Stimulated activated naive CD8-positive, alpha-beta T cell treated with anti-CD3 and anti-CD28 coated beads, Interleukin-15, Interleukin-2, amounts not matched to agents 100 ng/mL and 50 ng/mL, for 24 hours (primary cell): Measurements from ENCODE around the gene GAS5.

ENCODE experiments used
- H3K27ac Mint-ChIP-seq: one replicate; pipeline ENCODE4 v1.8.0; 2021; ENCODE audit warnings: mild to moderate bottlenecking, mixed read lengths
- H3K27me3 Mint-ChIP-seq: one replicate; pipeline ENCODE4 v1.8.0; 2021; ENCODE audit warnings: mixed read lengths
- H3K36me3 Mint-ChIP-seq: one replicate; pipeline ENCODE4 v1.8.0; 2021; ENCODE audit warnings: low read depth, mixed read lengths
- H3K4me1 Mint-ChIP-seq: one replicate; pipeline ENCODE4 v1.8.0; 2021; ENCODE audit warnings: low read depth, mixed read lengths
- H3K4me3 Mint-ChIP-seq: one replicate; pipeline ENCODE4 v1.8.0; 2021; ENCODE audit warnings: mild to moderate bottlenecking, mixed read lengths
- H3K9me3 Mint-ChIP-seq: one replicate; pipeline ENCODE4 v1.8.0; 2021; ENCODE audit warnings: mixed read lengths

GAS5 gene

DNA sequence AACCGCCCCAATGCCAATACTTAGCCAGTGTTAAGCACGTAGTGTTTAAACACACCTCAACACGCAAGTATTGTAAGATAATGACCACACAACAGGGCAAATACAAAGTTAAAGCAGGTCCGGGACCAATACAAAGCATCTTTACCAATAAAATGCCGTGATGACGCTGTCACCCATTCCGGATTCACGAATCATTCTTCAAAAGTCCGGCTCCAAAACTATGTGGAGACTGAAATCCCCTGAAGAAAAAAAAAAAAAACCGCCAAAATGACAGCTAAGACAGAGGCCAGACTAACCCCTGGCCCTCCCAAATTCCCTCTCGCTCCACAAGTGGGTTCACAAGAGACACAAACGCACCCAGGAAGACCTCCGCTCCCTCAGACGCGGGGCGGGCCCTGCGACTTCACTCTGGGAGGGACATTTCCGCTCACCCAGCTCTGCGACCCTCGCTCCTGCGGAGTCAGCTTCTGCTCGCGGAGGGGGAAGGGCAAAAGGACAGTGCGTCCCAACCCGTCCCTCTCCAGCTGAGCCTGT, 43.9 kb downstream of the GAS5 start:
- no peaks in the 10 kb centered on the region for H3K27me3 Mint-ChIP-seq
- peaks cover 33% of the 10 kb centered on the region for H3K36me3 Mint-ChIP-seq
- H3K27ac Mint-ChIP-seq: peak overlapping the region; percentile 99
- peaks cover 59% of the 10 kb centered on the region for H3K4me1 Mint-ChIP-seq
- peak overlapping the region; percentile 99 for H3K4me3 Mint-ChIP-seq
- H3K9me3 Mint-ChIP-seq: no peaks in the 10 kb centered on the region

DNA sequence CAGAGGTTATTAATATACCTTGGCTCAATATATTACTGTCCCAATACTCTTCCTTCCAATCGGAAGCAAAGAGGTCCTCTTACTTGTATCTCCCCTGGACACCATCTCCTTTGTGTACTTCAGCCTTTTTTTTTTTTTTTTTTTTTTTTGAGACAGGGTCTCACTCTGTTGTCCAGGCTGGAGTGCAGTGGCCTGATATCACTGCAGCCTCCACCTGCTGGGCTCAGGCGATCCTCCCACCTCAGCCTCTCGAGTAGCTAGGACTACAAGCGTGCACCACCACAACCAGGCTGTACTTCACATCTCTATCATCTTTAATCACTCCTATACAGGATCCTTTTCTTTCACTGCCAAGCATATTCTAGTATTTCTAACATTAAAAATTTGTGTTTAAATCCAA, 46.1 kb downstream of the GAS5 start:
- H3K4me1 Mint-ChIP-seq: peaks cover 47% of the 10 kb centered on the region
- H3K27me3 Mint-ChIP-seq: no peaks in the 10 kb centered on the region
- peaks cover 33% of the 10 kb centered on the region for H3K36me3 Mint-ChIP-seq
- H3K27ac Mint-ChIP-seq: no peak overlapping the region
- no peaks in the 10 kb centered on the region for H3K9me3 Mint-ChIP-seq
- no peak overlapping the region for H3K4me3 Mint-ChIP-seq

DNA sequence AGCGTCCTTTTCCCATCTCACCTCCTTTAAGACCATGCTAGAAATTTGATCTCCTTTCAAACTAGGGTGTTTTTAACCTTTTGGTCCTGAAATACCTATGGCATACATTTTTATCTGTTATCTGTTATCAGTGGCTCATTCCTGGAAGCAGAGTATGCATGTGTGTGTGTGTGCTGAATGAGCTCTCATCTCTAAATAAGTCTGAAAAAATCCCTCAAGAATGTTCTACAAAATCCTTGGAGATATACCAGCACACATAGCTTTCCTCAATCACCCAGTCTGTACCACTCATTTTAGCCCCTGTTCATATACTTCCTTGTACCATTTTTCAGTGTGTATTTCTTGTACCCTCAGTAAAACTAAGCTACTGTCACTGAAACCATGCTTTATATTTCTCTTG, 49.3 kb downstream of the GAS5 start:
- no peak overlapping the region for H3K27ac Mint-ChIP-seq
- peaks cover 46% of the 10 kb centered on the region for H3K4me1 Mint-ChIP-seq

More for the DNA sequence above, 49.3 kb downstream of the GAS5 start:
- H3K9me3 Mint-ChIP-seq: no peaks in the 10 kb centered on the region
- peaks cover 51% of the 10 kb centered on the region for H3K36me3 Mint-ChIP-seq
- H3K27me3 Mint-ChIP-seq: no peaks in the 10 kb centered on the region
- no peak overlapping the region for H3K4me3 Mint-ChIP-seq
